HG03175 (cell line): ENCODE results near the gene KRT78.
"Not testable (repeated sequence)": the region's sequence is repeated elsewhere in the genome, so short reads cannot be mapped to it uniquely, and the experiment has no call there.

ENCODE experiments used
- ATAC-seq: cut with Tn5 transposase; IDR thresholded peaks from one replicate; pipeline ENCODE4 v1.9.1; 2021; ENCODE audit warnings: mild to moderate bottlenecking, moderate library complexity; ENCODE audit not compliant: unreplicated experiment

Gene KRT78

GRCh38 chr12:52798003-52798670, 50.7 kb downstream of the KRT78 start:
- ATAC-seq = no peak

GRCh38 chr12:52797529-52797894, 51.3 kb downstream of the KRT78 start:
- ATAC-seq = no peak

GRCh38 chr12:52796839-52797528, 51.8 kb downstream of the KRT78 start:
- ATAC-seq = no peak

GRCh38 chr12:52796429-52796794, 52.4 kb downstream of the KRT78 start:
- no peak for ATAC-seq

GRCh38 chr12:52795694-52796428, 52.9 kb downstream of the KRT78 start, which contains the start of gene KRT3:
TSS of gene KRT3 (minus strand) at chr12:52796117. CDS start at chr12:52796042, 75 bp downstream.
- ATAC-seq = no peak

GRCh38 chr12:52795332-52795674, 53.5 kb downstream of the KRT78 start:
- not testable (repeated sequence) for ATAC-seq

GRCh38 chr12:52794479-52795331, 54.1 kb downstream of the KRT78 start:
- ATAC-seq = no peak

- ATAC-seq = no peak
Observed at GRCh38 chr12:52792185-52793029, 56.4 kb downstream of the KRT78 start.

- no peak for ATAC-seq
Observed at GRCh38 chr12:52791271-52792184, 57.3 kb downstream of the KRT78 start.

- no peak for ATAC-seq
Observed at GRCh38 chr12:52790427-52791270, 58.1 kb downstream of the KRT78 start.

GRCh38 chr12:52789637-52790426, 59.0 kb downstream of the KRT78 start:
- ATAC-seq = no peak

GRCh38 chr12:52788876-52789636, 59.7 kb downstream of the KRT78 start:
- ATAC-seq = no peak

- ATAC-seq = no peak
Observed at GRCh38 chr12:52788192-52788875, 60.5 kb downstream of the KRT78 start.
